ENCODE data around the gene GLT8D2. TPM values are rescaled to one million over a fixed set of nuclear protein-coding genes. Genes with fewer than 3 reads are reported as not detected.

Gene GLT8D2, protein sequence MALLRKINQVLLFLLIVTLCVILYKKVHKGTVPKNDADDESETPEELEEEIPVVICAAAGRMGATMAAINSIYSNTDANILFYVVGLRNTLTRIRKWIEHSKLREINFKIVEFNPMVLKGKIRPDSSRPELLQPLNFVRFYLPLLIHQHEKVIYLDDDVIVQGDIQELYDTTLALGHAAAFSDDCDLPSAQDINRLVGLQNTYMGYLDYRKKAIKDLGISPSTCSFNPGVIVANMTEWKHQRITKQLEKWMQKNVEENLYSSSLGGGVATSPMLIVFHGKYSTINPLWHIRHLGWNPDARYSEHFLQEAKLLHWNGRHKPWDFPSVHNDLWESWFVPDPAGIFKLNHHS
- total RNA-seq (2022; extraction: Qiagen RNA extraction; ENCODE audit: low read depth): 0.22 to 0.37 TPM (median 0.29 TPM) in 4 of 5 replicates, not detected in the other

DNA sequence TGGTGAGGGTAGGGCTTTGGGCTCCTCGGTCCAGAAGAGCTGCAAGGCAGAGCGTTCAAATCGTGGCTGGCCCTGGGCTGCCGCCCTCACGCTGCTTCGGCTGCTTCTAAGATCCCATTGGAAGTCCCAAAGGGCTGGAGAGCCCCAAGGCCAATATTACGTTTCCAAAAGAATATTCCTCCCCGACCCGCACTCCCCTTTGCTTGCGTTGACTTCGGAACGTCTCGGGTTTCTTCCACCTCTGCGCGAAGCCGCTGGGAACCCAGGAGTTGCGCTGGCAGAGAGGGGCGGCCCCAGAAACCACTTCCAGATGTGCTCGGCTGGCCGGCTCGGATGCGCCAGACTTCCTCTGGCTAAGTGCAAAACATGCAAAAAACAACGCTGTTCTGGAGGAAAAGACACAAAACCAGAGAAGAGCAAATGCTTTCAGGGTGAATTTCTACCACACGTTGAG is at the start of gene GLT8D2:
Gene GLT8D2, minus strand, starts transcription at position 285 of the 454 bp plus-strand sequence. CDS start 30,539 bp downstream, outside the sequence.

DNA sequence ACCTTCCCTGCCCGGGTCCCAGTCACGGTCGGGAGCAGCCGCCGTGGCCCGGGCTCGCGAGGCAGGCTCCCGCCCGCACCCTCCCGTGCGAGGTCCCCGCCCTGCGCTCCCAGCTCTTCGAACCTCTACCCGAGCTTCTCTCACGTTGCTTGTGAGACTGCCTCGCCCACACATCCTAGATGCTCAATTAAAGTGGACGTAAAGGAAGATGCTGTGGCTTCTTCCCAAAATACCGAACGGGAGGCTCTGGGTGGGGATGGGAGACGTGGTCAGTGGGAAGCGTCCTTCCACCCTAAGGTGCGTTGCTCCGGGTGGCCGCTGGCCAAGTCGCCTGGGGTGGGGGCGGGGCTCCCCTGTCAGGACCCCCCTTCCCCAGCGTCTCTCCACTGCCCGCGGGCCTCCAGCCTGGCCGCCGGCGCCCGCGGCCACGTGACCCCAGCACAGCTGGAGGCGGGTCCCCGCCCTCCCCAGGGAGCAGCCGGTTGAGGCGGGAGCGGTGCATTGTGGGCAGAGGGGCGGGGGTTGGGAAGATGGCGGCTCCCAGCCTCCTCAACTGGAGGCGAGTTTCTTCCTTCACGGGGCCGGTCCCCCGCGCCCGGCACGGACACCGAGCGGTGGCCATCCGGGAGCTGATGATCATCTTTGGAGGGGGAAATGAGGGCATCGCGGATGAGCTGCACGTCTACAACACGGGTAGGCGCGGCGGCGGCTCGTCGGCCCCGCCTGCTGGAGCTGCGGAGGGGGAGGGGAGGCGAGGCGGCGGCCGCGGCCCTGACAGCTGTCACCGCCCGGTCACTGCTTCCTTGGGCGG is 14.2 kb upstream of the GLT8D2 start, which contains the start of gene HCFC2:
Gene HCFC2, plus strand, starts transcription at position 501 of the 811 bp plus-strand sequence. Its CDS starts 30 bp downstream, at position 531.

DNA sequence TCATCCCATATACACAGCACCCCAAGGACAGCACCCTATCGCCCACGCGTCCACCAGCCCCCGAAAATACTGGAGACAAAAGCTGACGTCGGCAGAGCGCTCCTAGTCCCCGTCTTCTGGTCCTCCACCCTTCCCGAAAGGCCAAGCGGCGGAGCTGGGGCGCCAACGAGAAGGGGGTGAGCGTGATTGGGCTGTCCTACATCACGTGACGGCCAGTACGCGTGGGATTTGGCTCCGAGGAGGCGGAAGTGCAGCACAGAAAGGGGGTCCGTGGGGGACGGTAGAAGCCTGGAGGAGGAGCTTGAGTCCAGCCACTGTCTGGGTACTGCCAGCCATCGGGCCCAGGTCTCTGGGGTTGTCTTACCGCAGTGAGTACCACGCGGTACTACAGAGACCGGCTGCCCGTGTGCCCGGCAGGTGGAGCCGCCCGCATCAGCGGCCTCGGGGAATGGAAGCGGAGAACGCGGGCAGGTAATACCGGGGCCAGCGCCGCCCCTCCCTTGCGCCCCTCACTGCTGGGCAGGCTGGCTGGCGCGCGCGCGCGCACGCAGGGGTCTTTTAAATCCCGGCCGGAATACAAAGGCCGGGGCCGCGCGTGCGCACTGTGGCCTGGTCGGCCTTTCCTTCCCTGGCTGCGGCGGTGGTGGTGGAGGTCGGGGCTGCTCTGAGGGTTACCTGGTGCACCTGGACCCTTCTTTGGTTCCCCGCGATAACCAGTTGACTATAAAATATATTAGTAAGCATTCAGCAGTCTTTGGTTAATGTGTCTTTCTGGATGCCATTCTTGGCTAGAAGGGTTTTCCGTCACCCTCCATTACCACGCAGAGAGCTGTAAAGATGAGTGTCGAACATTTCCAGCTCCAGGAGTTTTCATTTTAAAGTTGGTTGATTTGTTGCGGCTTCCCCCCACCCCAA is 84.1 kb downstream of the GLT8D2 start, which contains the start of gene TDG:
Gene TDG, plus strand, starts transcription at position 283 of the 915 bp plus-strand sequence. Its CDS starts 166 bp downstream, at position 449.

Other genes with a start within 250 kb of the GLT8D2 start
- 6.5 to 9.9 TPM (median 7.4 TPM) in 5 replicates for gene NT5DC3, start 209.0 kb downstream of the GLT8D2 start, total RNA-seq (2022; extraction: Qiagen RNA extraction; ENCODE audit: low read depth)
- gene HSP90B1, start 119.8 kb downstream of the GLT8D2 start, total RNA-seq (2022; extraction: Qiagen RNA extraction; ENCODE audit: low read depth): 562 to 656 TPM (median 616 TPM) in 5 replicates
- 26.9 to 33.1 TPM (median 30.5 TPM) in 5 replicates for gene TDG, start 84.3 kb downstream of the GLT8D2 start, total RNA-seq (2022; extraction: Qiagen RNA extraction; ENCODE audit: low read depth)
- gene HCFC2, start 14.3 kb upstream of the GLT8D2 start, total RNA-seq (2022; extraction: Qiagen RNA extraction; ENCODE audit: low read depth): 3.6 to 5.6 TPM (median 5.1 TPM) in 5 replicates
- 18.9 to 33.1 TPM (median 29.2 TPM) in 5 replicates for gene NFYB, start 88.0 kb upstream of the GLT8D2 start, total RNA-seq (2022; extraction: Qiagen RNA extraction; ENCODE audit: low read depth)
- gene TXNRD1, start 165.6 kb upstream of the GLT8D2 start, total RNA-seq (2022; extraction: Qiagen RNA extraction; ENCODE audit: low read depth): 1,105 to 1,376 TPM (median 1,278 TPM) in 5 replicates